Activated CD8-positive, alpha-beta memory T cell treated with anti-CD3 and anti-CD28 coated beads, Interleukin-2, amount 50 U/mL, for 48 hours (primary cell): ENCODE results near the gene SIDT1.

ENCODE experiments used
- DNase-seq: peaks from one replicate; pipeline ENCODE4 v3.0.0-alpha.2; 2020

Gene SIDT1

GRCh38 chr3:113548501-113548900 is 16.1 kb downstream of the SIDT1 start:
- DNase-seq = no peak

- DNase-seq = no peak
Observed at GRCh38 chr3:113551820-113552219, 19.5 kb downstream of the SIDT1 start.

GRCh38 chr3:113552851-113553250 is 20.5 kb downstream of the SIDT1 start:
- no peak for DNase-seq

- DNase-seq = no peak
Observed at GRCh38 chr3:113555138-113555537, 22.8 kb downstream of the SIDT1 start.

- DNase-seq = no peak
Observed at GRCh38 chr3:113556316-113556945, 24.1 kb downstream of the SIDT1 start.

- no peak for DNase-seq
Observed at GRCh38 chr3:113556946-113557335, 24.6 kb downstream of the SIDT1 start.

- DNase-seq = no peak
Observed at GRCh38 chr3:113557374-113557773, 25.0 kb downstream of the SIDT1 start.

GRCh38 chr3:113559009-113559408 is 26.7 kb downstream of the SIDT1 start:
- no peak for DNase-seq

GRCh38 chr3:113560271-113560670 is 27.9 kb downstream of the SIDT1 start:
- DNase-seq = no peak

GRCh38 chr3:113560831-113561623 is 28.7 kb downstream of the SIDT1 start:
- no peak for DNase-seq

- no peak for DNase-seq
Observed at GRCh38 chr3:113565555-113565954, 33.2 kb downstream of the SIDT1 start.

- DNase-seq = no peak
Observed at GRCh38 chr3:113570158-113570557, 37.8 kb downstream of the SIDT1 start.

- DNase-seq = no peak
Observed at GRCh38 chr3:113571360-113571759, 39.0 kb downstream of the SIDT1 start.

- no peak for DNase-seq
Observed at GRCh38 chr3:113573728-113574127, 41.4 kb downstream of the SIDT1 start.

- DNase-seq = no peak
Observed at GRCh38 chr3:113574213-113574612, 41.9 kb downstream of the SIDT1 start.

GRCh38 chr3:113575206-113575605 is 42.9 kb downstream of the SIDT1 start:
- DNase-seq = no peak

- no peak for DNase-seq
Observed at GRCh38 chr3:113585228-113585627, 52.9 kb downstream of the SIDT1 start.

- no peak for DNase-seq
Observed at GRCh38 chr3:113585720-113586119, 53.4 kb downstream of the SIDT1 start.

GRCh38 chr3:113588806-113589205 is 56.5 kb downstream of the SIDT1 start:
- no peak for DNase-seq

GRCh38 chr3:113589971-113590370 is 57.6 kb downstream of the SIDT1 start:
- no peak for DNase-seq

- no peak for DNase-seq
Observed at GRCh38 chr3:113590983-113591382, 58.6 kb downstream of the SIDT1 start.

- no peak for DNase-seq
Observed at GRCh38 chr3:113594066-113594465, 61.7 kb downstream of the SIDT1 start.

- no peak for DNase-seq
Observed at GRCh38 chr3:113597596-113598354, 65.4 kb downstream of the SIDT1 start.
